H1 (cell line): ENCODE measurements around the gene RCE1. TPM values are rescaled to one million over a fixed set of nuclear protein-coding genes. Genes with fewer than 3 reads are reported as not detected.

Experiments used
- ATF3 ChIP-seq: IDR thresholded peaks from 2 replicates; pipeline ENCODE4 v1.6.1; 2011; ENCODE audit warnings: low read depth, mild to moderate bottlenecking, low read length; ENCODE audit not compliant: insufficient read depth
- SIRT6 ChIP-seq: IDR thresholded peaks from one replicate; pipeline ENCODE4 v1.7.1; 2012; ENCODE audit warnings: low read length, inconsistent platforms
- polyA plus RNA-seq, 7 experiments: library from polyadenylated mRNA; depleted of rRNA in 3 of 7; stranded (reverse) in 5 of 7; unstranded in 2 of 7; fragments of >200 nt in 5 of 7; fragments of 200-250 nt in 2 of 7; gene quantifications; 1 replicate in 5 of 7; 2 replicates in 1 of 7; 4 replicates in 1 of 7; pipeline versions ENCODE4 v1.2.1 to v1.2.3, GENCODE V29; 2011 to 2013; ENCODE audit warnings: missing spikeins in 2 of 7, mixed read lengths in 2 of 7
- total RNA-seq: library from RNA; stranded (reverse); fragmentation: NEBNext Ultra II Directional; extraction: Animal tissue kit (Norgen Biotek cat#: 25700); gene quantifications from 2 replicates; pipeline ENCODE4 v1.2.1, GENCODE V29; 2021

The RCE1 gene
- total and polyA plus RNA-seq, 2 of the 8 experiments (the other 6 are each of a cell fraction or from before 2014, with no cell fraction given): 35.8 to 84.8 TPM

GRCh38 chr11:66892911-66893310 is 49.7 kb downstream of the RCE1 start (continued):
- TF ChIP-seq SIRT6 (no peak), ATF3 (no peak)
